Adrenal gland (tissue), 5 donors: ENCODE data around the gene FXYD3.

Experiments
- CTCF ChIP-seq, 6 experiments: fragments of 450-650 bp in 4 of 6; fragments of 200-600 bp in 2 of 6; sonication (generic) in 1 of 6; IDR thresholded peaks; 1 replicate in 5 of 6; 2 replicates in 1 of 6; pipeline versions ENCODE4 v1.5.1 to v1.8.0; 2016 to 2021; ENCODE audit warnings: antibody characterized with exemption in 6 of 6, mild to moderate bottlenecking in 2 of 6, moderate library complexity in 1 of 6
- POLR2A ChIP-seq, 2 donors: fragments of 450-650 bp; IDR thresholded peaks; one replicate each; pipeline ENCODE4 v1.6.1; 2017; ENCODE audit warnings: antibody characterized with exemption in 2 of 2, mild to moderate bottlenecking in 2 of 2, moderate library complexity in 1 of 2
- donor health status: DM: no; HTN: no; CAD: no.

DNA sequence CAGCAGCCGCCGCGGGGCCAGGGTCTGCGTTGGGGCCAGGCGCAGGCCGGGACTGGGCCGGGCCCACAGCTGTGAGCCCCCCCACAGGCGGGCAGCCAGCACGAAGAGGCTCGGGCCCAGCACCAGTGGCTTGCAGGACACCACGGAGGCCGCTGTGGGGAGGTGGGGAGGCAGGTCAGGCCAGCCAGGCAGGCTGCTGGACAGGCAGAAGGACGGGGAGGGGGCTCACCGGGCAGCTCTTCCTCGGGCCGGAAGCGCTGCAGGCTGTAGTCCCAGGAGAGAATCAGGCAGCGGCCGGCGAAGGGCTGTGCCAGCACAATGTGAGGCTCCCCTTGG lies 11.0 kb downstream of the FXYD3 start:
- TF ChIP-seq POLR2A (IDR thresholded peaks at IDR 0.05) (no peak), CTCF (IDR thresholded peaks at IDR 0.05) (no peak)
